ENCODE results near the gene PLEKHM2.
A peak's percentile ranks its signal among the peaks of the same experiment; 100 is the strongest.
"Not testable (repeated sequence)": the region's sequence is repeated elsewhere in the genome, so short reads cannot be mapped to it uniquely, and the experiment has no call there.

PLEKHM2 gene

GRCh38 chr1:15676010-15676409 is 8.1 kb upstream of the PLEKHM2 start:
- DNase-seq (ENCODE audit: low spot score), result no peak

GRCh38 chr1:15676688-15677661 is 7.1 kb upstream of the PLEKHM2 start:
- no peak for DNase-seq (ENCODE audit: low spot score)

- DNase-seq (ENCODE audit: low spot score), result peak; percentile 38
Observed at GRCh38 chr1:15678578-15678977, 5.5 kb upstream of the PLEKHM2 start.

- peak; percentile 88 for DNase-seq (ENCODE audit: low spot score)
Observed at GRCh38 chr1:15680131-15680530, 4.0 kb upstream of the PLEKHM2 start.

GRCh38 chr1:15680561-15681348 is 3.4 kb upstream of the PLEKHM2 start:
- peak; percentile 82 for DNase-seq (ENCODE audit: low spot score)

GRCh38 chr1:15681349-15682292 is 2.5 kb upstream of the PLEKHM2 start:
- no peak for DNase-seq (ENCODE audit: low spot score)

GRCh38 chr1:15682936-15683341 is 1.2 kb upstream of the PLEKHM2 start:
- DNase-seq (ENCODE audit: low spot score), result no peak

- DNase-seq (ENCODE audit: low spot score), result no peak
Observed at GRCh38 chr1:15683345-15684039, 628 bp upstream of the PLEKHM2 start.

GRCh38 chr1:15684468-15685291 is 560 bp downstream of the PLEKHM2 start:
- peak; percentile 69 for DNase-seq (ENCODE audit: low spot score)

GRCh38 chr1:15685820-15686219 is 1.7 kb downstream of the PLEKHM2 start:
- DNase-seq (ENCODE audit: low spot score), result no peak

- DNase-seq (ENCODE audit: low spot score), result no peak
Observed at GRCh38 chr1:15687446-15687845, 3.3 kb downstream of the PLEKHM2 start.

GRCh38 chr1:15690317-15690716 is 6.2 kb downstream of the PLEKHM2 start:
- no peak for DNase-seq (ENCODE audit: low spot score)

GRCh38 chr1:15691434-15692032 is 7.4 kb downstream of the PLEKHM2 start:
- peak; percentile 33 for DNase-seq (ENCODE audit: low spot score)

- DNase-seq (ENCODE audit: low spot score), result no peak
Observed at GRCh38 chr1:15692121-15692682, 8.1 kb downstream of the PLEKHM2 start.

GRCh38 chr1:15693371-15693770 is 9.3 kb downstream of the PLEKHM2 start:
- DNase-seq (ENCODE audit: low spot score), result no peak

GRCh38 chr1:15696956-15697521 is 12.9 kb downstream of the PLEKHM2 start:
- DNase-seq (ENCODE audit: low spot score), result no peak

GRCh38 chr1:15698201-15698600 is 14.1 kb downstream of the PLEKHM2 start:
- no peak for DNase-seq (ENCODE audit: low spot score)

- not testable (repeated sequence) for DNase-seq (ENCODE audit: low spot score)
Observed at GRCh38 chr1:15699321-15699720, 15.2 kb downstream of the PLEKHM2 start.

GRCh38 chr1:15700508-15700907 is 16.4 kb downstream of the PLEKHM2 start:
- no peak for DNase-seq (ENCODE audit: low spot score)

Data from AG20443 (cell line).